ENCODE results near the gene FFAR1.

FFAR1 gene

GRCh38 chr19:35347171-35347929, at the start of gene FFAR1:
Gene FFAR1 (plus strand): TSS chr19:35347902. CDS start chr19:35351552, 3,650 bp downstream.
- H3K27ac ChIP-seq (ENCODE audit: low read depth in 2 of 2, low read length in 2 of 2): peak within 1 kb of the TSS in 1 of 2 donors; percentile 43
- no peaks in the 10 kb centered on the region for H3K36me3 ChIP-seq (ENCODE audit: control insufficient read depth in 2 of 2, insufficient read depth in 2 of 2, low read length in 2 of 2)
- H3K4me3 ChIP-seq (ENCODE audit: low read length in 2 of 2): no peak within 1 kb of the TSS
- H3K4me1 ChIP-seq (ENCODE audit: control insufficient read depth in 2 of 2, insufficient read depth in 2 of 2, low read length in 2 of 2): peaks cover 0 to 2% of the 10 kb centered on the region in 2 donors
- H3K27me3 ChIP-seq (ENCODE audit: control insufficient read depth in 2 of 2, insufficient read depth in 2 of 2, low read length in 2 of 2): peaks cover 0 to 4% of the 10 kb centered on the region in 2 donors
- no peak within 1 kb of the TSS for H3K9ac ChIP-seq (ENCODE audit: low read depth in 1 of 2, low read length in 2 of 2)
- no peaks in the 10 kb centered on the region for H3K9me3 ChIP-seq (ENCODE audit: control insufficient read depth in 2 of 2, low read length in 2 of 2)

DNA sequence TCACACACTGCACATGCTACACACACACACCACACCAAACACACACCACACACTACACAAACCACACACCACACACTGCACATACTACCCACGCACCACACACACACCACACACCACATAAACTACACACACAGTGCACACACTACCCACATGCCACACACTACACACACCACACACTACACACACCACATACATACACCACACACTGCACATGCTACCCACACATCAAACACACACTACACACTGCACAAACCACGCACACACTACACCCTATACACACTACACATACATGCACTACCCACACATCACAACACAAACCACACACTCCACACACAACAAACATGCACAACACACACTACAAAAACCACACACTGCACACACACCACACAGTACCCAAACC, 49.8 kb upstream of the FFAR1 start:
- Histone ChIP-seq H3K4me3 (ENCODE audit: low read length in 2 of 2) (no peak overlapping the region), H3K27me3 (ENCODE audit: control insufficient read depth in 2 of 2, insufficient read depth in 2 of 2, low read length in 2 of 2) (peaks cover 4% of the 10 kb centered on the region in 2 donors), H3K4me1 (ENCODE audit: control insufficient read depth in 2 of 2, insufficient read depth in 2 of 2, low read length in 2 of 2) (no peaks in the 10 kb centered on the region), H3K9me3 (ENCODE audit: control insufficient read depth in 2 of 2, low read length in 2 of 2) (no peaks in the 10 kb centered on the region), H3K9ac (ENCODE audit: low read depth in 1 of 2, low read length in 2 of 2) (no peak overlapping the region), H3K36me3 (ENCODE audit: control insufficient read depth in 2 of 2, insufficient read depth in 2 of 2, low read length in 2 of 2) (no peaks in the 10 kb centered on the region), H3K27ac (ENCODE audit: low read depth in 2 of 2, low read length in 2 of 2) (no peak overlapping the region)

- Histone ChIP-seq H3K4me3 (ENCODE audit: low read length in 2 of 2) (no peak overlapping the region), H3K27ac (ENCODE audit: low read depth in 2 of 2, low read length in 2 of 2) (no peak overlapping the region), H3K27me3 (ENCODE audit: control insufficient read depth in 2 of 2, insufficient read depth in 2 of 2, low read length in 2 of 2) (peaks cover 0 to 4% of the 10 kb centered on the region in 2 donors), H3K9me3 (ENCODE audit: control insufficient read depth in 2 of 2, low read length in 2 of 2) (no peaks in the 10 kb centered on the region), H3K36me3 (ENCODE audit: control insufficient read depth in 2 of 2, insufficient read depth in 2 of 2, low read length in 2 of 2) (no peaks in the 10 kb centered on the region), H3K4me1 (ENCODE audit: control insufficient read depth in 2 of 2, insufficient read depth in 2 of 2, low read length in 2 of 2) (no peaks in the 10 kb centered on the region), H3K9ac (ENCODE audit: low read depth in 1 of 2, low read length in 2 of 2) (no peak overlapping the region)
These were observed 49.1 kb upstream of the FFAR1 start for GRCh38 chr19:35298561-35298972.

DNA sequence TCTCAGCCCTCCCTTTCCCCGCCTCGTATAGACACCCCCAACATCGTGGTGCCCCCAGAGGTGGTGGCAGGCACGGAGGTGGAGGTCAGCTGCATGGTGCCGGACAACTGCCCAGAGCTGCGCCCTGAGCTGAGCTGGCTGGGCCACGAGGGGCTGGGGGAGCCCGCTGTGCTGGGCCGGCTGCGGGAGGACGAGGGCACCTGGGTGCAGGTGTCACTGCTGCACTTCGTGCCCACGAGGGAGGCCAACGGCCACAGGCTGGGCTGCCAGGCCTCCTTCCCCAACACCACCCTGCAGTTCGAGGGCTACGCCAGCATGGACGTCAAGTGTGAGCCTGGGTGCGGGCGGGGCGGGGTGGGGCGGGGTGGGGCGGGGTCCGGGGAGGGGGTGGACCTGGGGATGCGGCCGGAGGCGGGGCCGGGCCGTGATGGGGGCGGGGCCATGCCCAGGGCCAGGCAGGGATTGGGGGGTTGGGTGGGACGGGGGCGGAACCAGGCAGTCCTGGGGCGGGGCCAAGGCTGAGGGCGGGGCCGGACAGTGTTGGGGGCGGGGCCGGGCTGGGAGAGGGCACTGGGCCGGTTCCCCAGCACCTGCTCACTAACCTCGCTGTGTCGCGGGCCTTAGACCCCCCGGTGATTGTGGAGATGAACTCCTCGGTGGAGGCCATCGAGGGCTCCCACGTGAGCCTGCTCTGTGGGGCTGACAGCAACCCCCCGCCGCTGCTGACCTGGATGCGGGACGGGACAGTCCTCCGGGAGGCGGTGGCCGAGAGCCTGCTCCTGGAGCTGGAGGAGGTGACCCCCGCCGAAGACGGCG, 48.0 kb upstream of the FFAR1 start:
- H3K9me3 ChIP-seq (ENCODE audit: control insufficient read depth in 2 of 2, low read length in 2 of 2): no peaks in the 10 kb centered on the region
- no peaks in the 10 kb centered on the region for H3K36me3 ChIP-seq (ENCODE audit: control insufficient read depth in 2 of 2, insufficient read depth in 2 of 2, low read length in 2 of 2)
- H3K27me3 ChIP-seq (ENCODE audit: control insufficient read depth in 2 of 2, insufficient read depth in 2 of 2, low read length in 2 of 2): no peaks in the 10 kb centered on the region
- H3K4me1 ChIP-seq (ENCODE audit: control insufficient read depth in 2 of 2, insufficient read depth in 2 of 2, low read length in 2 of 2): no peaks in the 10 kb centered on the region
- H3K27ac ChIP-seq (ENCODE audit: low read depth in 2 of 2, low read length in 2 of 2): no peak overlapping the region
- H3K9ac ChIP-seq (ENCODE audit: low read depth in 1 of 2, low read length in 2 of 2): no peak overlapping the region
- H3K4me3 ChIP-seq (ENCODE audit: low read length in 2 of 2): no peak overlapping the region

GRCh38 chr19:35300339-35300649, 47.4 kb upstream of the FFAR1 start:
- no peak overlapping the region for H3K9ac ChIP-seq (ENCODE audit: low read depth in 1 of 2, low read length in 2 of 2)
- H3K9me3 ChIP-seq (ENCODE audit: control insufficient read depth in 2 of 2, low read length in 2 of 2): no peaks in the 10 kb centered on the region
- H3K27ac ChIP-seq (ENCODE audit: low read depth in 2 of 2, low read length in 2 of 2): no peak overlapping the region
- no peaks in the 10 kb centered on the region for H3K4me1 ChIP-seq (ENCODE audit: control insufficient read depth in 2 of 2, insufficient read depth in 2 of 2, low read length in 2 of 2)
- H3K4me3 ChIP-seq (ENCODE audit: low read length in 2 of 2): no peak overlapping the region
- H3K36me3 ChIP-seq (ENCODE audit: control insufficient read depth in 2 of 2, insufficient read depth in 2 of 2, low read length in 2 of 2): no peaks in the 10 kb centered on the region
- H3K27me3 ChIP-seq (ENCODE audit: control insufficient read depth in 2 of 2, insufficient read depth in 2 of 2, low read length in 2 of 2): no peaks in the 10 kb centered on the region

- no peak overlapping the region for H3K9ac ChIP-seq (ENCODE audit: low read depth in 1 of 2, low read length in 2 of 2)
- no peak overlapping the region for H3K27ac ChIP-seq (ENCODE audit: low read depth in 2 of 2, low read length in 2 of 2)
- no peaks in the 10 kb centered on the region for H3K27me3 ChIP-seq (ENCODE audit: control insufficient read depth in 2 of 2, insufficient read depth in 2 of 2, low read length in 2 of 2)
- H3K4me3 ChIP-seq (ENCODE audit: low read length in 2 of 2): no peak overlapping the region
- H3K36me3 ChIP-seq (ENCODE audit: control insufficient read depth in 2 of 2, insufficient read depth in 2 of 2, low read length in 2 of 2): no peaks in the 10 kb centered on the region
- no peaks in the 10 kb centered on the region for H3K9me3 ChIP-seq (ENCODE audit: control insufficient read depth in 2 of 2, low read length in 2 of 2)
- H3K4me1 ChIP-seq (ENCODE audit: control insufficient read depth in 2 of 2, insufficient read depth in 2 of 2, low read length in 2 of 2): no peaks in the 10 kb centered on the region
These were observed 45.7 kb upstream of the FFAR1 start for GRCh38 chr19:35301961-35302360.

DNA sequence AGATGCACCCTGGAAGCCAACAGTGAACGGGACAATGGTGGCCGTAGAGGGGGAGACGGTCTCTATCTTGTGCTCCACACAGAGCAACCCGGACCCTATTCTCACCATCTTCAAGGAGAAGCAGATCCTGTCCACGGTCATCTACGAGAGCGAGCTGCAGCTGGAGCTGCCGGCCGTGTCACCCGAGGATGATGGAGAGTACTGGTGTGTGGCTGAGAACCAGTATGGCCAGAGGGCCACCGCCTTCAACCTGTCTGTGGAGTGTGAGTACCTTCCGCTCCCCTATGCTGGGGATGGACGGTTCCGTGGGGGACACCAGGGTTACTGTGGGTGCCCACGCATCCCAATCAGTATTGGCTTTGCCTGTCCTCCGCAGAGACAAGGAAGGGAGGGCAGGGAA, 45.3 kb upstream of the FFAR1 start:
- H3K36me3 ChIP-seq (ENCODE audit: control insufficient read depth in 2 of 2, insufficient read depth in 2 of 2, low read length in 2 of 2): no peaks in the 10 kb centered on the region
- no peak overlapping the region for H3K4me3 ChIP-seq (ENCODE audit: low read length in 2 of 2)
- H3K9ac ChIP-seq (ENCODE audit: low read depth in 1 of 2, low read length in 2 of 2): no peak overlapping the region
- no peaks in the 10 kb centered on the region for H3K27me3 ChIP-seq (ENCODE audit: control insufficient read depth in 2 of 2, insufficient read depth in 2 of 2, low read length in 2 of 2)
- no peaks in the 10 kb centered on the region for H3K4me1 ChIP-seq (ENCODE audit: control insufficient read depth in 2 of 2, insufficient read depth in 2 of 2, low read length in 2 of 2)
- H3K27ac ChIP-seq (ENCODE audit: low read depth in 2 of 2, low read length in 2 of 2): no peak overlapping the region
- H3K9me3 ChIP-seq (ENCODE audit: control insufficient read depth in 2 of 2, low read length in 2 of 2): no peaks in the 10 kb centered on the region

- Histone ChIP-seq H3K36me3 (ENCODE audit: control insufficient read depth in 2 of 2, insufficient read depth in 2 of 2, low read length in 2 of 2) (no peaks in the 10 kb centered on the region), H3K27me3 (ENCODE audit: control insufficient read depth in 2 of 2, insufficient read depth in 2 of 2, low read length in 2 of 2) (no peaks in the 10 kb centered on the region), H3K4me1 (ENCODE audit: control insufficient read depth in 2 of 2, insufficient read depth in 2 of 2, low read length in 2 of 2) (no peaks in the 10 kb centered on the region), H3K27ac (ENCODE audit: low read depth in 2 of 2, low read length in 2 of 2) (no peak overlapping the region), H3K4me3 (ENCODE audit: low read length in 2 of 2) (no peak overlapping the region), H3K9ac (ENCODE audit: low read depth in 1 of 2, low read length in 2 of 2) (no peak overlapping the region), H3K9me3 (ENCODE audit: control insufficient read depth in 2 of 2, low read length in 2 of 2) (no peaks in the 10 kb centered on the region)
These were observed 44.3 kb upstream of the FFAR1 start for GRCh38 chr19:35303357-35303915.

DNA sequence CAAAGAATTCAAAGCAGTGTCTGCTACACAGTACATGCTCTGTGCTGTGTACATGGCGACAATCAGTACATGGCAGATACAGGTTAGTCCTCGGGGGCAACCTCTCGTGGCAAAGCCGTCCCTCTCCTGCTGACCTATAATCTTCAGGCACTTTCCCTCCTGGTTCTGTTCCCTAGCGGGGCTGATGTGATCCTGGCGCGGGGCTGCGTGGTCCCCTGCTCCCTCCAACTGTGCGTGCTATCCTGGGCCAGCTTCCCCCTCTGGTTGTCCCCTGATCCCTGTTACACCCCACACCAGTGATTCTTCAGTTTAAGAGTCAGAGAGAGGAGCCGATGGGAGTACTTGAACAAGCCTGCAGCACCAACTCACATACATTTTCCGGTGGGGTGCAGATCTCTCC, 43.7 kb upstream of the FFAR1 start:
- Histone ChIP-seq H3K36me3 (ENCODE audit: control insufficient read depth in 2 of 2, insufficient read depth in 2 of 2, low read length in 2 of 2) (no peaks in the 10 kb centered on the region), H3K4me1 (ENCODE audit: control insufficient read depth in 2 of 2, insufficient read depth in 2 of 2, low read length in 2 of 2) (no peaks in the 10 kb centered on the region), H3K27ac (ENCODE audit: low read depth in 2 of 2, low read length in 2 of 2) (no peak overlapping the region), H3K4me3 (ENCODE audit: low read length in 2 of 2) (no peak overlapping the region), H3K9ac (ENCODE audit: low read depth in 1 of 2, low read length in 2 of 2) (no peak overlapping the region), H3K9me3 (ENCODE audit: control insufficient read depth in 2 of 2, low read length in 2 of 2) (no peaks in the 10 kb centered on the region), H3K27me3 (ENCODE audit: control insufficient read depth in 2 of 2, insufficient read depth in 2 of 2, low read length in 2 of 2) (no peaks in the 10 kb centered on the region)

- H3K4me1 ChIP-seq (ENCODE audit: control insufficient read depth in 2 of 2, insufficient read depth in 2 of 2, low read length in 2 of 2): no peaks in the 10 kb centered on the region
- no peak overlapping the region for H3K9ac ChIP-seq (ENCODE audit: low read depth in 1 of 2, low read length in 2 of 2)
- H3K9me3 ChIP-seq (ENCODE audit: control insufficient read depth in 2 of 2, low read length in 2 of 2): no peaks in the 10 kb centered on the region
- no peak overlapping the region for H3K27ac ChIP-seq (ENCODE audit: low read depth in 2 of 2, low read length in 2 of 2)
- H3K4me3 ChIP-seq (ENCODE audit: low read length in 2 of 2): no peak overlapping the region
- H3K36me3 ChIP-seq (ENCODE audit: control insufficient read depth in 2 of 2, insufficient read depth in 2 of 2, low read length in 2 of 2): no peaks in the 10 kb centered on the region
- no peaks in the 10 kb centered on the region for H3K27me3 ChIP-seq (ENCODE audit: control insufficient read depth in 2 of 2, insufficient read depth in 2 of 2, low read length in 2 of 2)
These were observed 42.5 kb upstream of the FFAR1 start for GRCh38 chr19:35305181-35305580.

All from mucosa of rectum (tissue), 2 donors.